GM12801 (cell line): ENCODE data around the gene DNASE1.

Experiments used
- CTCF ChIP-seq: IDR thresholded peaks from one replicate; pipeline ENCODE4 v1.5.1; 2011; ENCODE audit warnings: control low read depth; ENCODE audit not compliant: insufficient read length; ENCODE audit errors: extremely low read depth

DNASE1 gene

GRCh38 chr16:3695610-3696369, 41.3 kb downstream of the DNASE1 start:
- no peak for TF ChIP-seq CTCF

- no peak for TF ChIP-seq CTCF
These were observed 42.1 kb downstream of the DNASE1 start for GRCh38 chr16:3696425-3697218.

GRCh38 chr16:3698941-3699340, 44.5 kb downstream of the DNASE1 start:
- TF ChIP-seq CTCF = no peak

GRCh38 chr16:3701531-3701930, 47.0 kb downstream of the DNASE1 start:
- no peak for TF ChIP-seq CTCF

- no peak for TF ChIP-seq CTCF
These were observed 47.6 kb downstream of the DNASE1 start for GRCh38 chr16:3702082-3702481.

GRCh38 chr16:3706253-3707012, 51.9 kb downstream of the DNASE1 start:
- TF ChIP-seq CTCF = no peak
